Endothelial cell (in vitro differentiated cells): Measurements from ENCODE around the gene LMOD3. TPM values are rescaled to one million over a fixed set of nuclear protein-coding genes. Genes with fewer than 3 reads are reported as not detected.

ENCODE experiments used
- DNase-seq: peaks from one replicate; pipeline ENCODE4 v3.0.0; 2021; ENCODE audit warnings: low spot score
- H3K27ac Mint-ChIP-seq: one replicate; pipeline ENCODE4 v1.8.0; 2021; ENCODE audit warnings: mixed read lengths, inconsistent platforms; ENCODE audit not compliant: unreplicated experiment
- H3K27me3 Mint-ChIP-seq: one replicate; pipeline ENCODE4 v1.8.0; 2021; ENCODE audit warnings: mild to moderate bottlenecking, moderate library complexity, mixed read lengths, inconsistent platforms; ENCODE audit not compliant: unreplicated experiment
- H3K36me3 Mint-ChIP-seq: one replicate; pipeline ENCODE4 v1.8.0; 2021; ENCODE audit warnings: mild to moderate bottlenecking, low read depth, mixed read lengths, inconsistent platforms; ENCODE audit not compliant: unreplicated experiment
- H3K4me1 Mint-ChIP-seq: one replicate; pipeline ENCODE4 v1.8.0; 2021; ENCODE audit warnings: mild to moderate bottlenecking, mixed read lengths, inconsistent platforms; ENCODE audit not compliant: unreplicated experiment
- H3K4me3 Mint-ChIP-seq: one replicate; pipeline ENCODE4 v1.8.0; 2021; ENCODE audit warnings: mild to moderate bottlenecking, mixed read lengths, inconsistent platforms; ENCODE audit not compliant: unreplicated experiment
- H3K9me3 Mint-ChIP-seq: one replicate; pipeline ENCODE4 v1.8.0; 2021; ENCODE audit warnings: mixed read lengths, inconsistent platforms; ENCODE audit not compliant: unreplicated experiment
- long read RNA-seq: library from polyadenylated mRNA; unstranded; transcript quantifications from one replicate; pipeline ENCODE4 v2.0.0, GENCODE V29; 2020; ENCODE audit not compliant: unreplicated experiment
- total RNA-seq: library from RNA; stranded (reverse); fragmentation: NEBNext Ultra II Directional; extraction: Animal tissue kit (Norgen Biotek cat#: 25700); gene quantifications from one replicate; pipeline ENCODE4 v1.2.1, GENCODE V29; 2021; ENCODE audit not compliant: unreplicated experiment
- TF ChIP-seq, protein P1 (sequence below): fragments of 200-600 bp; sonication (generic); IDR thresholded peaks from one replicate; pipeline ENCODE4 v1.5.0; 2021; ENCODE audit warnings: antibody characterized with exemption; ENCODE audit not compliant: unreplicated experiment

Gene LMOD3
- not detected for total RNA-seq
- long read RNA-seq, result 0 reads

DNA sequence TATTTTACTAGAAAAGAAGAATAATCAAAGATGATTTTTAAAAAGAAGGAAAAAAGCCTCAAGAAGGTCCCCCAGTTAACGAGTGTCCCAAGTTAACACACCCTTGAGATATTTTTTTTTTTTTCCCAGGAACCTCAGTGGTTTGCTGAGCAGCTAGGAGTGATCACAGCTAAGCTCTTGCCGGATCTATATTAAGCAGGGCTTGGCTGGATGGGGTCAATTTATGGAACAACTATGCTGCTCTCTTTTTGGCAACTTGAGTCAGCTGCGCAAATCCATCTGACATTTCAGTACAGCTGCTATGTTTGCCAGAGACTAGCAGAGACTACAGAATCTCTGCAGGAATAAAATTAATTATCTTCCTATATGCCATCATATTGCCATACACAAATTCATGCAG lies at the start of gene LMOD3:
Gene LMOD3 (minus strand): TSS at position 193 of the 400 bp plus-strand sequence. CDS start 209 bp downstream, outside the sequence.
- H3K4me3 Mint-ChIP-seq, result no peak within 1 kb of the TSS
- H3K4me1 Mint-ChIP-seq, result no peaks in the 10 kb centered on the region
- DNase-seq, result no peak
- no peaks in the 10 kb centered on the region for H3K36me3 Mint-ChIP-seq
- H3K9me3 Mint-ChIP-seq, result no peaks in the 10 kb centered on the region
- no peaks in the 10 kb centered on the region for H3K27me3 Mint-ChIP-seq
- TF ChIP-seq, protein P1, sequence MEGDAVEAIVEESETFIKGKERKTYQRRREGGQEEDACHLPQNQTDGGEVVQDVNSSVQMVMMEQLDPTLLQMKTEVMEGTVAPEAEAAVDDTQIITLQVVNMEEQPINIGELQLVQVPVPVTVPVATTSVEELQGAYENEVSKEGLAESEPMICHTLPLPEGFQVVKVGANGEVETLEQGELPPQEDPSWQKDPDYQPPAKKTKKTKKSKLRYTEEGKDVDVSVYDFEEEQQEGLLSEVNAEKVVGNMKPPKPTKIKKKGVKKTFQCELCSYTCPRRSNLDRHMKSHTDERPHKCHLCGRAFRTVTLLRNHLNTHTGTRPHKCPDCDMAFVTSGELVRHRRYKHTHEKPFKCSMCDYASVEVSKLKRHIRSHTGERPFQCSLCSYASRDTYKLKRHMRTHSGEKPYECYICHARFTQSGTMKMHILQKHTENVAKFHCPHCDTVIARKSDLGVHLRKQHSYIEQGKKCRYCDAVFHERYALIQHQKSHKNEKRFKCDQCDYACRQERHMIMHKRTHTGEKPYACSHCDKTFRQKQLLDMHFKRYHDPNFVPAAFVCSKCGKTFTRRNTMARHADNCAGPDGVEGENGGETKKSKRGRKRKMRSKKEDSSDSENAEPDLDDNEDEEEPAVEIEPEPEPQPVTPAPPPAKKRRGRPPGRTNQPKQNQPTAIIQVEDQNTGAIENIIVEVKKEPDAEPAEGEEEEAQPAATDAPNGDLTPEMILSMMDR, result no peak
- no peak within 1 kb of the TSS for H3K27ac Mint-ChIP-seq

DNA sequence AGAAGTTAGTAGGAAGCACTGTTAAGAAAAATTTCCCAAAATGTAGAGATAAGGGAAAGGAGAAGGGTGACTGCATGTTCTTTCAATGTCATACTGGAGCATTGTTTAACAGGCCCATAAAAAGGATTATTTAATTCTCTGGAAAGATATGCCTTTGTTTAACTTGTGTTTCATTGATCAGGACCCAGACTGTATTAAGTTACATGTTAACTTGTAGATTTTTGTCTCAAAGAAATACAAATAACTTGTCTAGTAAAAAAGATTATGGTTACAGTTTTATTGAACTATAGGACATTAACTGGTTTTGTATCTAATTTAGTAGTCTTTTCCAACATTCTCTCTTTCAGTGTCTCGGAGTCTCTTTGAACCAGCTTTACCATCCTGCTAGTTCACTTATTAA lies 49.7 kb upstream of the LMOD3 start:
- TF ChIP-seq, protein P1, result no peak
- Mint-ChIP-seq H3K4me3 (no peak overlapping the region), H3K9me3 (no peaks in the 10 kb centered on the region), H3K27ac (peak overlapping the region; percentile 32), H3K36me3 (peaks cover 37% of the 10 kb centered on the region), H3K4me1 (peaks cover 3% of the 10 kb centered on the region), H3K27me3 (peaks cover 3% of the 10 kb centered on the region)
- no peak for DNase-seq

DNA sequence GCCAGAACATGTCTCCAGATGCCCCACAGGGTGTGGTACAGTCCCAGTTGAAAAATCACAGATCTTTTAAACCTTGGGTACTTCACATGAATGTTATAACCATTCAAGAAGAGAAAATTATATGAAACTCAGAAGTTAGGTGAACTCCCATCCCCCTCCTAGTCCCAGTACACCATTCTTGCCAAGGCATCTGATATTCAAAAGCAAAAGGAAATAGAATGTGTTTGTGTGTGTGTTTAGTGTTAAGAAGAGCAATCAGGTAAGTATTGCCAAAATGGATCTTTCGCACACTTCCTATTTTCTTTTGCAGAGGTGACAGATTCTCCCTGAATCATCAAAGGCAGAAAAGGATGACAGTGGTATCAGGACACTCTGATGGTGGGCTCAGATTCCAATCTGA lies 44.1 kb upstream of the LMOD3 start:
- Mint-ChIP-seq H3K27me3 (peaks cover 3% of the 10 kb centered on the region), H3K4me1 (peaks cover 6% of the 10 kb centered on the region), H3K27ac (no peak overlapping the region), H3K36me3 (peaks cover 12% of the 10 kb centered on the region), H3K4me3 (no peak overlapping the region), H3K9me3 (no peaks in the 10 kb centered on the region)
- TF ChIP-seq, protein P1, result no peak
- DNase-seq, result no peak

DNA sequence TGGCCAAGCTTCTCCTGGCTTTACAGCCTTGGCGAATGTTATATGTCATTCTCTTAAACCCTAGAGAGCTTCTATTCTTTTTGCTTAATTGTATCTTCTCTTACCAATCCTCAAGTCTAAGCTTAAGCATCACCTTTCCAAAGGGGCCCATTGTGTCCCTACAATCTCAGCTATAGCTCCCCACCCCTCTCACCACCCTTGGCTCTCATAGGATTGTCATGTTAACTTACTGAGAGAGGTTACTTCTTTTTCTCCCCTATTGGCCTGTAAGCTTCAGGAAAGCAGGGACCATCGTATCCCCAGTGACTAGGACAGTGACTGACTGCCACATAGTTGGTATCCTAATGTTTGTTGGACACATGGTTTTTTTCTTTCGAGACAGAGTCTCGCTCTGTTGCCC lies 43.3 kb upstream of the LMOD3 start:
- Mint-ChIP-seq H3K9me3 (no peaks in the 10 kb centered on the region), H3K4me3 (no peak overlapping the region), H3K36me3 (peaks cover 7% of the 10 kb centered on the region), H3K27ac (no peak overlapping the region), H3K27me3 (peaks cover 3% of the 10 kb centered on the region), H3K4me1 (peaks cover 6% of the 10 kb centered on the region)
- DNase-seq, result no peak
- TF ChIP-seq, protein P1, result no peak

DNA sequence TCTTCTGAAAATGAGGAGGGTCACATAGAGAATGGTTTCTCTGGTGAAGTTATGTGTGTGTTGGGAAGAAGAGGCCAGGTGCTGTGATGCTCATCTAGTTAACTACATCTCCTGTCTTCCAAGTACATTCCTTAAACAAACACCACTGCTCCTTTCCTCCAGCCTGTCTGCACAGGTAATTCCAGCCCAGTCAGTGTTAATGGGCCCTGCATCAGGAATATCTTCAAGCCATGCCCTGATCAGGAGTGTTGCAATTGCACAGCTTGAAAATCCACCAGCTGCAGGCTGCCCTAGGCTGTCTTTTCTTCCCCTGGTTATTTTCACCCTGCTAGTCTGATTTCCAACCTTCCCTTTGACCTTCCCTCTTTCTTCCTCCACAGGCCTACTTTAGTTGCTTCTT lies 41.9 kb upstream of the LMOD3 start:
- DNase-seq, result no peak
- H3K4me1 Mint-ChIP-seq, result peaks cover 6% of the 10 kb centered on the region
- peaks cover 6% of the 10 kb centered on the region for H3K27me3 Mint-ChIP-seq
- H3K36me3 Mint-ChIP-seq, result no peaks in the 10 kb centered on the region
- peak overlapping the region; percentile 1 for H3K27ac Mint-ChIP-seq
- H3K4me3 Mint-ChIP-seq, result no peak overlapping the region
- TF ChIP-seq, protein P1, result no peak
- H3K9me3 Mint-ChIP-seq, result no peaks in the 10 kb centered on the region
